ENCODE results near the gene GRAMD4.

Gene GRAMD4

DNA sequence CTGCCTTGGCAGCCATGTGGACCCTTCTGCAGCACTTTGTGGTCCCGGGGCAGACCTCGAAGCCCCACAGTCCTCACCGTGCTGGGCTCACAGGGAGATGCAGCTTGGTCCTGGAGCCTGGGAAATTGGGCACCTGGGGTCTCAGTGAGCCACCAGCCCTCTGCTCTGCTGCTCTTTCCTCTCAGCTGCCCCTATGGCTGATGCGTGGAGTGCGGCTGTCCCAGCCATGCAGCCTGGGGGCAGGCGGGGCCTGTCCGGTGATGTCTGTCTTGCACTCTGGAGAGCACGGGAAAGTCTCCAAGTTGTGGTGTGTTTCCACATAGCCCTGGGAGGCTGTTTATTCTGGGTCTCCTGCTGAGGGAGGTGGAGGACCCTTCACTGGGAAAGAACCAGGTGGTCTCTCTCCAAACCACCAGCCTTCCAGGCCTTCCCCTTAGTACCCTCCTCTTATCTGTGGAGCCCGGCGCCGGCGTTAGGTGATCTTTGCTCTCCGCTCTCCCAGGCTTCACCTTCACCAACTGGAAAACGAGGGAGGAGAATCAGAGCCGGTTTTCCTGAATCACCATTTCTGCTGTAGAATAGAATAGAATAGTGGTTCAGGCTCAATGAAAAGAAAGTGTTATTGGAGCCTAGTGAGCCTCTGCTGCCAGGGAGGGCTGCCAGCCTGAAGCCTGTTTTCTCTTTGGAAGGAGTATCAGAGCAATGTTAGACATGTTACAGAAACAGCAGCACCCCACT lies 41.2 kb upstream of the GRAMD4 start:
- Mint-ChIP-seq H3K9me3 (no peaks in the 10 kb centered on the region), H3K4me3 (peak overlapping the region; percentile 90), H3K4me1 (ENCODE audit: low read depth) (peaks cover 36% of the 10 kb centered on the region), H3K27ac (peak overlapping the region; percentile 81), H3K27me3 (no peaks in the 10 kb centered on the region), H3K36me3 (ENCODE audit: low read depth) (no peaks in the 10 kb centered on the region)
- no peak for DNase-seq

DNA sequence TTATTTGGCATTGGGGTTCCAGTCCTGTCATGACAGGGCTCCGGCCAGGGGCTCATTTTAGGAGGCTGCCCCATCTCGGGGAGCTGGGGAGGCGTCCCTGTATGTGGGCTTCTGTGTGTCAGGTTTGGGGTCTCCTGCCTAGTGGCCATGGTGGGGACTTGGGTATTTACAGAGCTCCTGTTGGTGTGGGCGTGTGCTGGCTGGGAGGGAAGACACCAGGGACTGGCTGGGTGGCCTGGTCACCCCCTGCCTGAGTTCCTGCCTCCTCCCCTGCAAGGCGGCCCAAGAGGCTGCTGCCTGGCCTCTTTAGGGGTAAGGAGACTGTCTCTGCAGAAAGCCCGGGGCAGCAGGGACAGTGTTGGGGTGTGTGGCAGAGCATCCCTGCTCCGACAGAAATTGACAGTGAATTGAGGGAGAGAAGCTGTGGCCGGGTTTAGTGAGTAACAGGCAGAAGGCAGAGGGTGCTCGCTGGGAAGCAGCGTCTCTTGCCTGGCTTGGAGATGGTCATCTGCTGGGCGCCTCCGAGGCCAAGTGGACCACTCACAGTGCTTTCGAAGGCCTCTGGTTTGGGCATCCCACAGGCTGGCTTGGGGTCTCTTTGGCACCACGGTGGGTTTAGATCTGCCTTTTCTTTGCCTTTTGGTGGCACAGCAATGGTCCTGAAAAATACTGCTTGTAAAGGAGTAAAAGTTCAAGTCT lies 40.3 kb upstream of the GRAMD4 start:
- Mint-ChIP-seq H3K27ac (no peak overlapping the region), H3K4me3 (no peak overlapping the region), H3K36me3 (ENCODE audit: low read depth) (no peaks in the 10 kb centered on the region), H3K27me3 (no peaks in the 10 kb centered on the region), H3K9me3 (no peaks in the 10 kb centered on the region), H3K4me1 (ENCODE audit: low read depth) (peaks cover 36% of the 10 kb centered on the region)
- DNase-seq: no peak

DNA sequence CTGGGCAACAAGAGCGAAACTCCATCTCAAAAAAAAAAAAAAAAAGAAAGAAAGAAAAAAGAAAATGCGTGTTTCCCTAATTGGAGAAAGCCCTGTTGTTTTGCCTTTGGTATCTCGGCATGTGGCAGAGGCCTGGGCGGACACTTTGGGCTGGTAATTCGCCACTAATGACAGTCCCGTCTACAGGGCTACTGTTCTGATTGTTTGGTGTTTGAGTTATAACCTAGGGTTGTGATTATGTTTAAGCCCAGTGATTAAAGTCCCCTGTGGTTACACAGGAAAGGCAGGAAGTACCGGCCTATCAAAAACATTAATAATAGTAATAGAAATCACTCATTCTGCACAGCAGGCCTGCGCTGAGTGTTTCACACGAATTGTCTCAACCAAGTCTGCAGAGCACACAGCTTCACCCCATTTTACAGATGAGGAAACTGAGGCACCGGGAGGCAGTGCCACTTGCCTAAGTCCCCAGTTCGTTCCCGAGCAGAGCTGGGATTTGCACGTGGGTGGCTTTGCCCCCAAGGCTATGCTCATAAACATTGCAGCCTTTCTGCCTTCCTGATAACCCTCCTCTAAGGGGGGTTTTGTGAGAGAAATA lies 39.1 kb upstream of the GRAMD4 start:
- Mint-ChIP-seq H3K4me1 (ENCODE audit: low read depth) (peaks cover 34% of the 10 kb centered on the region), H3K36me3 (ENCODE audit: low read depth) (no peaks in the 10 kb centered on the region), H3K27ac (no peak overlapping the region), H3K9me3 (no peaks in the 10 kb centered on the region), H3K27me3 (no peaks in the 10 kb centered on the region), H3K4me3 (no peak overlapping the region)
- DNase-seq: no peak

DNA sequence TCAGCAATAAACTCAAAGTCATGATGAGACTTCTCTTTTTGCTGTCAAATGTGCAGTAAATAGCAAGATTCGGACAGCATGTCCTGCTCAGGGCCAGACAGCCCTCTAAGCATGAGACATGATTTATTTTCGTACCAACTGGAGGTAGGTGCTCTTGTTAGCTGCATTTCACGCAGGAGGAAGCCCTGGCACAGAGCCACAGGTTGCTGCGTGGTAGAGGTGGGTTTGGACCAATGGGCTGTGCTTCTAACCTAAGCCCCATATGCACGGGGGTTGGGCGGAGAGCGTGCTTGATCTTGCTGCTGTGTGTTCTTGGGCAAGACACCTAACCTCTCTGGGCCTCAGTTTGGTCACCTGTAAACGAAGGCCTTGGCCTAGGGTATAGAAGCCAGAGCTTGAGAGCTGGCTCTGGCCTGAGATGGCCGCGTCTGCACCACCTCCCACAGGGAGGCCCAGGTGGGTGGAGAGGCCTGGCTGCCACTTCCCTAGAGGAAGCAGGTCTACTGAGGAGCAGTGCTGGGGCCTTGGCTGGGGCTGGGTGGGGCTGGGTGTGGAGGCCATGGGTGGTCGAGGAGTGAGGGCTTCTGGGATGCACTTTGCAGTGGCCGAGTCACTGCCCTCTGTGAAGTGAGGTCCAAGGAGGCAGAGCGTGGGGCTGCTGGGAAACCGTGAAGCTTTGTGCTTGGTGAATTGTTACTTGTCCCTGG lies 38.5 kb upstream of the GRAMD4 start:
- H3K27ac Mint-ChIP-seq: no peak overlapping the region
- no peaks in the 10 kb centered on the region for H3K9me3 Mint-ChIP-seq
- peaks cover 34% of the 10 kb centered on the region for H3K4me1 Mint-ChIP-seq (ENCODE audit: low read depth)
- H3K36me3 Mint-ChIP-seq (ENCODE audit: low read depth): no peaks in the 10 kb centered on the region
- DNase-seq: no peak
- H3K27me3 Mint-ChIP-seq: no peaks in the 10 kb centered on the region
- no peak overlapping the region for H3K4me3 Mint-ChIP-seq

DNA sequence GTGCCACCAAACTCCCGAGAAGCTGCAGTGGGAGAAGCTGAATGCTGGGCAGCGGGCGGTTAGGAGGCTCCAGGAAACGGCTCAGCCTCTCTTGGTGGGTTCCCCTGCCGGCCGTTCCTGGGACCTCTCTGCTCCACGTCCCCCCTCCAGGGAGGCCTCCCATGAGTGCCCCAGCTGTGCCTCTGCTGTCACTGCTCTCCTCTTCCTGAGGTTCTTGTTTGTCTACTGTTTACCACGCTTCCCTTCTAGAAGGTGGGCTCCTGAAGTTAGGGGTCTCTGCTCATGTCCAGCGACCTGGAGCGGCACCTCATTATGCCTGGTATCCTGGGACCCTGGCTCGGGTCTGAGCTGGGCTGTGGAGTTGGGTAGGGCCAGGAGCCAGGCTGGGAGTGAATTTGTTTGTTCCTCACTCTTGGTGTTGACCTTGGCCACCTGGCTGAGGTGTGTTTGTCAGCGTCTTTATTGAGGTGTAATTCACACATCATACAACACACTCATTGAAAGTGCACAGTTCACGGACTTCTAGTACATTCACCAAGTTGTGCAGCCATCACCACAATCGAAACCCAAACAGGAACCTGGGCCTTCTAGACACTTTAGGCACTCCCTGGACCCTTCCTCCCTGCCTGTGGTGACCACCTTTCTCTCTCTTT lies 37.8 kb upstream of the GRAMD4 start:
- H3K4me1 Mint-ChIP-seq (ENCODE audit: low read depth): peaks cover 41% of the 10 kb centered on the region
- H3K4me3 Mint-ChIP-seq: no peak overlapping the region
- H3K36me3 Mint-ChIP-seq (ENCODE audit: low read depth): no peaks in the 10 kb centered on the region
- H3K9me3 Mint-ChIP-seq: no peaks in the 10 kb centered on the region
- H3K27me3 Mint-ChIP-seq: no peaks in the 10 kb centered on the region
- no peak overlapping the region for H3K27ac Mint-ChIP-seq
- DNase-seq: no peak

- no peak for DNase-seq
- Mint-ChIP-seq H3K4me3 (no peak overlapping the region), H3K4me1 (ENCODE audit: low read depth) (peaks cover 41% of the 10 kb centered on the region), H3K9me3 (no peaks in the 10 kb centered on the region), H3K27me3 (no peaks in the 10 kb centered on the region), H3K36me3 (ENCODE audit: low read depth) (no peaks in the 10 kb centered on the region), H3K27ac (no peak overlapping the region)
These were observed 36.6 kb upstream of the GRAMD4 start for GRCh38 chr22:46583571-46583970.

DNA sequence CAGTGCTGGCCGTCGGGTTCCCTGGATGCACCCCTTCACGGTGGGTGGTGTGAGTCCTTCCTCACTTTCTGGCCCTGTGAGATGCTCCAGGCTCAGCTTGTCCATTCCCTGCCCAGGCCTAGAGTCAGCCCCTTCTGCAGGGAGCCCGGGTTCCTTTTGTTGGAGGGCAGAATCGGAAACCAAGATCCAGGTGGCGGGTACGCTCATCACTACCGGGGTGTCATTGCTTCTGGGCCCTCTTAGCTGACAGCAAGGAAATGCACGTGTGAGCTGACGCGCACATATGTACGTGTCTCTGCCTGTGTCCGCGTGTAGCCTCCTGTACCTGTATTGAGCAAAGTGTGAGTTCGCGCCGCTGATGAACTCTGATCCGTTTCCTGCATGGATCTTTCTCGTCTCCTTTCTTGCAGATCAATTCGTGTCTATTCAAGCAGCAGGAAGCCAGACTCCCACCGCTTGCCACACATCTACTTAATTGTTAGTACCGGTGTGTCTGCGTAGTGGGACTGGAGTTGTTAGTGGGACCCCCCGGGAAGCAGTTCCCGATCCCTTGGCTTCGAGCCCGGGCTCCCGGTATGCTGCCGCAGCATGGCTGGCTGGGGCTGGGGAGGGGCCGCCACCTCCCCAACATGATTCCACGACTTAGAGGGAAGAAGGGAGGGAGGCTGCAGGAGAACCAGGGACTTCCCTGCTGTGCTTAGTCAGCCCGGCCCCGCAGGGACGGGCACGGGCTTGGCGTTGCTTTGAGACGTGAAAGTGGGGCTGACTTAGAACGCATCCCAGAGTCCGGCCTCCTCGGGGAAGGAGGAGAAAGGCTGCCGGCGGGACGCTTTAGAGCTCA lies 35.9 kb upstream of the GRAMD4 start:
- no peak overlapping the region for H3K4me3 Mint-ChIP-seq
- no peak for DNase-seq
- H3K9me3 Mint-ChIP-seq: no peaks in the 10 kb centered on the region
- no peaks in the 10 kb centered on the region for H3K27me3 Mint-ChIP-seq
- no peaks in the 10 kb centered on the region for H3K36me3 Mint-ChIP-seq (ENCODE audit: low read depth)
- H3K4me1 Mint-ChIP-seq (ENCODE audit: low read depth): peaks cover 34% of the 10 kb centered on the region
- no peak overlapping the region for H3K27ac Mint-ChIP-seq

- Mint-ChIP-seq H3K27ac (no peak overlapping the region), H3K4me3 (no peak overlapping the region), H3K4me1 (ENCODE audit: low read depth) (peaks cover 24% of the 10 kb centered on the region), H3K9me3 (no peaks in the 10 kb centered on the region), H3K36me3 (ENCODE audit: low read depth) (no peaks in the 10 kb centered on the region), H3K27me3 (no peaks in the 10 kb centered on the region)
- no peak for DNase-seq
These were observed 34.7 kb upstream of the GRAMD4 start for GRCh38 chr22:46585340-46586122.

GRCh38 chr22:46586123-46586519 lies 34.1 kb upstream of the GRAMD4 start:
- no peak for DNase-seq
- H3K9me3 Mint-ChIP-seq: no peaks in the 10 kb centered on the region
- H3K4me3 Mint-ChIP-seq: no peak overlapping the region
- H3K4me1 Mint-ChIP-seq (ENCODE audit: low read depth): peaks cover 24% of the 10 kb centered on the region
- H3K27me3 Mint-ChIP-seq: no peaks in the 10 kb centered on the region
- H3K36me3 Mint-ChIP-seq (ENCODE audit: low read depth): no peaks in the 10 kb centered on the region
- H3K27ac Mint-ChIP-seq: no peak overlapping the region

DNA sequence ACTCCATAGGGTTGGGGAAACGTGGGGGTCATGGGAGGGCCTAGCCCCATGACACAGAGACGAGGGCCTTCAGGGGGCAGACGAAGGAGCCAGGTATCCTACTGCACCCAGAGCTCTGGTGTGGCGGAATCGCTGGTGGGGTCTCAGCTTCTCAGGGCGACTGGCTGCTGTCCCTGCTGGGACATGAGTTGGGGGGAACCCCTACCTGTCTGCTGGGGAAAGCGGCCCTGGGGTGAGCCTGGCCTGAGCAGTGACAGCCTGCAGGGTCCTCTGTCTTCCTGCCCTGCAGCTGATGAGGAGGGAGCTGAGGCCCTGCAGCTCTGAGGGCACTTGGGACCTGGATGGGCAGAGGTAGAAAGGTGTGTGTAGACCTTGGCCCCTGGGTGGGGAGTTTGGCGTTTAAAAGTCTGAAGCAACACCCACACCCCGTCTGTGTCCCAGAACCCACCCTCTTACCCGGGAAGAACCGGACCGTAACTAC lies 33.6 kb upstream of the GRAMD4 start:
- Mint-ChIP-seq H3K36me3 (ENCODE audit: low read depth) (no peaks in the 10 kb centered on the region), H3K4me3 (no peak overlapping the region), H3K27me3 (no peaks in the 10 kb centered on the region), H3K27ac (no peak overlapping the region), H3K9me3 (no peaks in the 10 kb centered on the region), H3K4me1 (ENCODE audit: low read depth) (peaks cover 19% of the 10 kb centered on the region)
- DNase-seq: no peak

DNA sequence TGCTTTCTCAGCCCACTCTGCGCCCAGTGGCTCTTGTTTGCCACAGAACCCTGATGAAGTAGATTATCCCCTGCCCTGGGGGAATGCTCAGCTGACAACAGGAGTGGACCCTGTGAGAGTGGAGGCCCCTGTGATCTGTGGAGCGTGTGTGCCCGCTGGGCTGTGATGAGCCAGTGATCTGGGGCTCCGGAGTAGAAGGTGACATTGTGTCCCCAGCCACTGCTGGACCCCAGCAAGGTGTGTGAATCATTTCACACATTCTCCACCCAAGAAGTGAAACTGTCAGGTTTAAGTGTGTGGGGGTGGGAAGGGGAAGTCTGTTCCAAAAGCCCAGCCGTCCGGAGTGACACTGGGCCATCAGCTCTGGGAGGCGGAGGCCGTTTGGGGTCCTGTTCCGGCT lies 33.1 kb upstream of the GRAMD4 start:
- Mint-ChIP-seq H3K27me3 (no peaks in the 10 kb centered on the region), H3K36me3 (ENCODE audit: low read depth) (no peaks in the 10 kb centered on the region), H3K9me3 (no peaks in the 10 kb centered on the region), H3K27ac (peak overlapping the region; percentile 47), H3K4me1 (ENCODE audit: low read depth) (peaks cover 21% of the 10 kb centered on the region), H3K4me3 (peak overlapping the region; percentile 41)
- DNase-seq: no peak

- no peaks in the 10 kb centered on the region for H3K27me3 Mint-ChIP-seq
- H3K4me3 Mint-ChIP-seq: peak overlapping the region; percentile 41
- H3K36me3 Mint-ChIP-seq (ENCODE audit: low read depth): no peaks in the 10 kb centered on the region
- peaks cover 27% of the 10 kb centered on the region for H3K4me1 Mint-ChIP-seq (ENCODE audit: low read depth)
- no peaks in the 10 kb centered on the region for H3K9me3 Mint-ChIP-seq
- H3K27ac Mint-ChIP-seq: peak overlapping the region; percentile 74
- DNase-seq: no peak
These were observed 32.5 kb upstream of the GRAMD4 start for GRCh38 chr22:46587492-46588278.
